GM19438 (cell line): ENCODE measurements around the gene FAM222A.

Source experiments
- ATAC-seq: cut with Tn5 transposase; IDR thresholded peaks from one replicate; pipeline ENCODE4 v1.9.1; 2021; ENCODE audit warnings: low read depth; ENCODE audit not compliant: unreplicated experiment

The FAM222A gene

GRCh38 chr12:109770104-109770860 is 56.7 kb downstream of the FAM222A start:
- no peak for ATAC-seq

- no peak for ATAC-seq
Observed at GRCh38 chr12:109770861-109771670, 57.4 kb downstream of the FAM222A start.

- ATAC-seq = no peak
Observed at GRCh38 chr12:109771746-109772621, 58.4 kb downstream of the FAM222A start.

- ATAC-seq = no peak
Observed at GRCh38 chr12:109772622-109773321, 59.1 kb downstream of the FAM222A start.

- no peak for ATAC-seq
Observed at GRCh38 chr12:109773384-109774011, 59.9 kb downstream of the FAM222A start.

- no peak for ATAC-seq
Observed at GRCh38 chr12:109775172-109775881, 61.7 kb downstream of the FAM222A start.

- ATAC-seq = no peak
Observed at GRCh38 chr12:109776624-109777023, 63.0 kb downstream of the FAM222A start.

GRCh38 chr12:109777544-109777943 is 63.9 kb downstream of the FAM222A start:
- ATAC-seq = no peak

GRCh38 chr12:109778684-109779083 is 65.1 kb downstream of the FAM222A start:
- ATAC-seq = no peak

- ATAC-seq = no peak
Observed at GRCh38 chr12:109779382-109779781, 65.8 kb downstream of the FAM222A start.

GRCh38 chr12:109781668-109782325 is 68.2 kb downstream of the FAM222A start:
- ATAC-seq = no peak

GRCh38 chr12:109782326-109782703 is 68.7 kb downstream of the FAM222A start:
- ATAC-seq = no peak

GRCh38 chr12:109783135-109783964 is 69.7 kb downstream of the FAM222A start:
- ATAC-seq = no peak

GRCh38 chr12:109783965-109784244 is 70.3 kb downstream of the FAM222A start:
- no peak for ATAC-seq

- no peak for ATAC-seq
Observed at GRCh38 chr12:109785854-109786253, 72.2 kb downstream of the FAM222A start.

GRCh38 chr12:109786799-109787198 is 73.2 kb downstream of the FAM222A start:
- ATAC-seq = no peak

- no peak for ATAC-seq
Observed at GRCh38 chr12:109789526-109790048, 76.0 kb downstream of the FAM222A start.

- ATAC-seq = no peak
Observed at GRCh38 chr12:109792992-109793391, 79.4 kb downstream of the FAM222A start.
